NCI-H2196 treated with DMSO at 0.1 percent for 48 hours (cell line): Measurements from ENCODE around the gene COASY.
"Not testable (repeated sequence)": the region's sequence is repeated elsewhere in the genome, so short reads cannot be mapped to it uniquely, and the experiment has no call there.

Experiments used
- DNase-seq: peaks from one replicate; lab custom pipeline; 2025; ENCODE audit not compliant: unreplicated experiment; lab: John Stamatoyannopoulos, UW

Gene COASY

DNA sequence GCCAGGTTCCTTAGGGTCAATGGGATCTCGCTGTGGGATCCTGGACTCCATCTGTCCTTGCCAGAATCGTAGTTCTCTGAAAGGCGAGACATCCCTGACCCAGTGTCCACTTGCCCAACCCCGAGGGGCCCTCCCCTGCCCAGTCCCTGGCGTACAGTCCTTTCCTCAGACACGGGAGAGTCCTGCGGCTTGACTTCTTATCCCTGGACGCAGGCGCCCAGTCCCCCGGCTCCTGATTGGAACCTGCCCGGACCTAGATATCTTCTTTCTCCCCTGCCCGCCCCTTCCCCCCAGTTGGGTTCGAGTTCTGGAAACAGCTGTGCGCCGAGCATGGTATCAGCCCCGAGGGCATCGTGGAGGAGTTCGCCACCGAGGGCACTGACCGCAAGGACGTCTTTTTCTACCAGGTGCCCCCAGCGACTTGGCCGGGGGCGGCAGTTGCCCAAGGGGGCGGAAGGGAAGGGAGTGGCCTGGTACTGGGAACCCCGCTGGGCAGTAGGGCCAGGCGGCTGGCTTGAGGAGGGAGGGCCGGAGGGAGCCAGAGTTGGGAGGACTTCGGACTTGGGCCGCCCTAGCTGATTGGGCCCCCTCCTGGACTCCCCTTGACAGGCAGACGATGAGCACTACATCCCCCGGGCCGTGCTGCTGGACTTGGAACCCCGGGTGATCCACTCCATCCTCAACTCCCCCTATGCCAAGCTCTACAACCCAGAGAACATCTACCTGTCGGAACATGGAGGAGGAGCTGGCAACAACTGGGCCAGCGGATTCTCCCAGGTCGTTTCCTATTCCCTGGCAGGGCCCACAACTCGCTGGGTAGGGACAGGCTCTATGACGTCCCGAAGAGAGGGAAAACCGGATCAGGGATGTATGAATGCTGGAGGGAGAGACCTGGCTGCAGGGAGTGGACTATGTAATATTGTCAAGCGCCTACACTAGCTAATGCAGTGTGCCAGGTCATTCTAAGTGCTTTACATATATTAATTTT is 48.2 kb downstream of the COASY start:
- not testable (repeated sequence) for DNase-seq

GRCh38 chr17:42612013-42612412 is 50.1 kb downstream of the COASY start:
- DNase-seq = no peak

DNA sequence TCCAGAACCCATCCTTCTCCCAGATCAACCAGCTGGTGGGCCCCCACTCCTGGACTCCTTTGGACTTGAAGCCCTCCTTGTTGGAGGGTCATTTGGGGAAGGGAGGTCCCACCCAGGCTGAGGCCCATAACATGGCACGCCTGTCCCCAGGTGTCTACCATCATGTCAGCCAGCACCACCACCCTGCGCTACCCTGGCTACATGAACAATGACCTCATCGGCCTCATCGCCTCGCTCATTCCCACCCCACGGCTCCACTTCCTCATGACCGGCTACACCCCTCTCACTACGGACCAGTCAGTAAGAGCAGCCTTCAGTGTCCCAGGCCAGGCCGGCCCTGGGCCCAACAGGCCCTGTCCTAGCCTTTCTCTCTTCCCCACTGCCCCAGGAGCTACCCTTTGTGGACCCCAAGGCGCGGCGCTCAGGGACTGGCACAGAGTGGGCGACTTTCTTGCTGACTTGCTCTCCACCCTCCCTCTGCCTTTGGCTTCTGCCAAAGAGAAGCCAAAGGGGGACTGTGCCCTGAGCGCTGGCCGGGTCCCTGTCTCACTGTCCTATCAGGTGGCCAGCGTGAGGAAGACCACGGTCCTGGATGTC is 51.8 kb downstream of the COASY start:
- DNase-seq = no peak
